ENCODE data around the gene POU6F2. TPM values are rescaled to one million over a fixed set of nuclear protein-coding genes. Genes with fewer than 3 reads are reported as not detected.

The POU6F2 gene
- total and polyA plus RNA-seq, 2 of the 4 experiments (the other 2 are of a cell fraction) = not detected

GRCh38 chr7:39451901-39452300 lies 474.2 kb downstream of the POU6F2 start:
- intact Hi-C loops (cut with micrococcal nuclease) = no loop called here

More at GRCh38 chr7:39451901-39452300, 474.2 kb downstream of the POU6F2 start:
- dilution Hi-C loops (cut with HindIII; ENCODE audit: low sequenced_read_pairs, unreplicated experiment) = no loop called here
- no peaks in the 10 kb centered on the region for H3K36me3 ChIP-seq (ENCODE audit: control insufficient read depth, insufficient read depth, low read length)
- H3K4me2 ChIP-seq (ENCODE audit: low read depth, low read length) = no peak overlapping the region
- H3K79me1 ChIP-seq (ENCODE audit: low read depth in 1 of 2, low read length in 2 of 2) = no peaks in the 10 kb centered on the region
- H2AK5ac ChIP-seq (ENCODE audit: low read depth, low read length) = no peak overlapping the region
- H3K27ac ChIP-seq (ENCODE audit: insufficient read depth, low read length) = no peak overlapping the region
- H3K9ac ChIP-seq (ENCODE audit: low read depth, low read length) = no peak overlapping the region
- no peak overlapping the region for H3K56ac ChIP-seq (ENCODE audit: extremely low read depth, insufficient read depth, low read length)
- no peak overlapping the region for H2AK9ac ChIP-seq (replicated peaks; ENCODE audit: low read depth, low read length, poor library complexity)
- no peaks in the 10 kb centered on the region for H3K4me1 ChIP-seq (ENCODE audit: control insufficient read depth, insufficient read depth, low read length)
- H4K91ac ChIP-seq (ENCODE audit: insufficient read depth, low read depth, low read length) = no peak overlapping the region
- no peak overlapping the region for H3K14ac ChIP-seq (replicated peaks; ENCODE audit: low read depth, low read length)
- no peak overlapping the region for H2BK20ac ChIP-seq (ENCODE audit: low read depth, low read length)
- no peak overlapping the region for H2BK120ac ChIP-seq (ENCODE audit: low read depth, low read length)
- ChIA-PET POLR2A (ENCODE audit: unreplicated experiment) (no interaction called here), CTCF (no interaction called here)
- no CpG with 5 or more reads among the region's 3 CpGs for WGBS, 2 experiments (ENCODE audit: extremely low coverage in 2 of 2, insufficient read length in 1 of 2)
- H4K5ac ChIP-seq (ENCODE audit: low read depth, low read length) = no peak overlapping the region
- H3K9me3 ChIP-seq (ENCODE audit: control insufficient read depth, insufficient read depth, low read length) = no peaks in the 10 kb centered on the region
- H2BK15ac ChIP-seq (ENCODE audit: low read depth, low read length) = no peak overlapping the region
- no peak overlapping the region for H3K23ac ChIP-seq (ENCODE audit: low read depth, low read length)
- H3K18ac ChIP-seq (ENCODE audit: low read depth, low read length) = no peak overlapping the region
- no peak overlapping the region for H2BK5ac ChIP-seq (ENCODE audit: low read depth, low read length, poor library complexity, severe bottlenecking)
- no peaks in the 10 kb centered on the region for H3K9me1 ChIP-seq (ENCODE audit: insufficient read depth, low read length)
- no TSS peak for BruUV-seq (replicated peaks)
- in situ Hi-C loops (cut with MboI; ENCODE audit: low sequenced_read_pairs) = loop anchor here (25.0 kb wide), 2 partner anchors 515 to 665 kb away; no protein-coding TSS in a partner anchor
- no peak overlapping the region for H3K4me3 ChIP-seq (ENCODE audit: insufficient read depth, low read depth, low read length)
- H4K20me1 ChIP-seq (ENCODE audit: insufficient read depth, low read length) = no peaks in the 10 kb centered on the region
- ATAC-seq (ENCODE audit: low read depth) (no peak), DNase-seq (no peak)
- H3K4ac ChIP-seq (ENCODE audit: low read depth, low read length) = no peak overlapping the region
- H2AFZ ChIP-seq (replicated peaks; ENCODE audit: low read length, poor library complexity) = no peak overlapping the region
- TF ChIP-seq MXI1 (IDR thresholded peaks at IDR 0.05; ENCODE audit: borderline replicate concordance, low read depth, low read length) (no peak), FOS (IDR thresholded peaks at IDR 0.05; ENCODE audit: low read depth, low read length) (no peak), SMC3 (IDR thresholded peaks at IDR 0.05; ENCODE audit: low read depth, low read length) (no peak), POLR2A (IDR thresholded peaks at IDR 0.05; ENCODE audit: low read depth, low read length) (no peak), USF2 (IDR thresholded peaks at IDR 0.05; ENCODE audit: low read depth, low read length) (no peak), ELK1 (IDR thresholded peaks at IDR 0.05; ENCODE audit: borderline replicate concordance, low read depth, low read length) (no peak), NFE2L2 (IDR thresholded peaks at IDR 0.05; ENCODE audit: low read depth, low read length) (no peak), RAD21 (IDR thresholded peaks at IDR 0.05; ENCODE audit: low read length) (no peak), CTCF (conservative IDR thresholded peaks at IDR 0.05; ENCODE audit: low read depth, low read length) (no peak), CHD1 (IDR thresholded peaks at IDR 0.05; ENCODE audit: low read depth, low read length) (no peak), MAFK (IDR thresholded peaks at IDR 0.05; ENCODE audit: low read depth, low read length) (no peak), RCOR1 (IDR thresholded peaks at IDR 0.05; ENCODE audit: insufficient replicate concordance, low read length) (no peak), CEBPB (IDR thresholded peaks at IDR 0.05; ENCODE audit: low read depth, low read length) (no peak), BHLHE40 (IDR thresholded peaks at IDR 0.05; ENCODE audit: low read depth, low read length) (no peak), MAZ (IDR thresholded peaks at IDR 0.05; ENCODE audit: borderline replicate concordance, low read depth, low read length) (no peak), RFX5 (IDR thresholded peaks at IDR 0.05; ENCODE audit: low read depth, low read length) (no peak)
- H3K27me3 ChIP-seq (ENCODE audit: control insufficient read depth, insufficient read depth, low read length) = peaks cover 1% of the 10 kb centered on the region; the same call in 1 of the 2 replicates
- H4K8ac ChIP-seq (ENCODE audit: low read depth in 2 of 2, low read length in 2 of 2) = no peak overlapping the region

Measured in IMR-90 (cell line).